ENCODE results near the gene SETD3. TPM values are rescaled to one million over a fixed set of nuclear protein-coding genes. Genes with fewer than 3 reads are reported as not detected.

Gene SETD3
- total and polyA plus RNA-seq, 4 donors: 36.4 to 60.9 (median 49.7) TPM

DNA sequence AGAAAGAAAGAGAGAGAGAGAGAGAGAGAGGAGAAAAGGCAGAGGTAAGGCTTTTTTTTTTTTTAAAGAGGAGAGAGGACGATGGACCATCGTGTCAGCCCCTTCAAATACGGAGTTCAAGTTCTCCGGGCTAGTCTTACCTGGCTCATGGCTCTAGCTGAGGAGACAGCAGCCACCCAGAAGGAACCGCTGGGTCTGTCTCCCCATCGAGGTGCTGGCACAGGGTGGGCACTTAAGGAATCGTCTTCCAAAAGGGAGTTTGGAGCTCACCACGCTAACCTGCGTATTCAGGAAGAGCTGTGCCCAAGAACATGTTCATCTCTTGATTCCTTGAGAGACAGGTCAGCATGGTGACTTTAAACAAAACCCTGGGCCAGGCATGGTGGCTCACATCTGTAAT, 102.7 kb downstream of the SETD3 start:
- TF ChIP-seq, protein P1, sequence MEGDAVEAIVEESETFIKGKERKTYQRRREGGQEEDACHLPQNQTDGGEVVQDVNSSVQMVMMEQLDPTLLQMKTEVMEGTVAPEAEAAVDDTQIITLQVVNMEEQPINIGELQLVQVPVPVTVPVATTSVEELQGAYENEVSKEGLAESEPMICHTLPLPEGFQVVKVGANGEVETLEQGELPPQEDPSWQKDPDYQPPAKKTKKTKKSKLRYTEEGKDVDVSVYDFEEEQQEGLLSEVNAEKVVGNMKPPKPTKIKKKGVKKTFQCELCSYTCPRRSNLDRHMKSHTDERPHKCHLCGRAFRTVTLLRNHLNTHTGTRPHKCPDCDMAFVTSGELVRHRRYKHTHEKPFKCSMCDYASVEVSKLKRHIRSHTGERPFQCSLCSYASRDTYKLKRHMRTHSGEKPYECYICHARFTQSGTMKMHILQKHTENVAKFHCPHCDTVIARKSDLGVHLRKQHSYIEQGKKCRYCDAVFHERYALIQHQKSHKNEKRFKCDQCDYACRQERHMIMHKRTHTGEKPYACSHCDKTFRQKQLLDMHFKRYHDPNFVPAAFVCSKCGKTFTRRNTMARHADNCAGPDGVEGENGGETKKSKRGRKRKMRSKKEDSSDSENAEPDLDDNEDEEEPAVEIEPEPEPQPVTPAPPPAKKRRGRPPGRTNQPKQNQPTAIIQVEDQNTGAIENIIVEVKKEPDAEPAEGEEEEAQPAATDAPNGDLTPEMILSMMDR (IDR thresholded peaks at IDR 0.05; ENCODE audit: control extremely low read depth, extremely low read depth): no peak
- peaks cover 0 to 3% (median 0%) of the 10 kb centered on the region in 5 donors for H3K4me1 ChIP-seq (ENCODE audit: control insufficient read depth in 5 of 5, insufficient read depth in 5 of 5, low read length in 5 of 5)
- no peak overlapping the region for H3K27ac ChIP-seq (ENCODE audit: low read depth in 1 of 2, low read length in 1 of 2)
- 82 to 89% methylated on average over 9 of the region's 9 CpGs for WGBS, 2 donors
- no peak overlapping the region for H3K4me3 ChIP-seq
- no peaks in the 10 kb centered on the region for H3K36me3 ChIP-seq (ENCODE audit: control insufficient read depth in 4 of 4, insufficient read depth in 4 of 4, low read length in 4 of 4)
- no peaks in the 10 kb centered on the region for H3K9me3 ChIP-seq (ENCODE audit: control insufficient read depth in 4 of 4, insufficient read depth in 3 of 4, low read length in 3 of 4)
- peaks cover 0 to 3% (median 0%) of the 10 kb centered on the region in 3 donors for H3K27me3 ChIP-seq (ENCODE audit: control insufficient read depth in 3 of 3, insufficient read depth in 3 of 3, low read length in 2 of 3)
- ATAC-seq (ENCODE audit: insufficient read depth, low FRiP score) (no peak), DNase-seq (no peak)
- no peak overlapping the region for H3K9ac ChIP-seq (ENCODE audit: insufficient read depth in 1 of 2, low read length in 2 of 2)

DNA sequence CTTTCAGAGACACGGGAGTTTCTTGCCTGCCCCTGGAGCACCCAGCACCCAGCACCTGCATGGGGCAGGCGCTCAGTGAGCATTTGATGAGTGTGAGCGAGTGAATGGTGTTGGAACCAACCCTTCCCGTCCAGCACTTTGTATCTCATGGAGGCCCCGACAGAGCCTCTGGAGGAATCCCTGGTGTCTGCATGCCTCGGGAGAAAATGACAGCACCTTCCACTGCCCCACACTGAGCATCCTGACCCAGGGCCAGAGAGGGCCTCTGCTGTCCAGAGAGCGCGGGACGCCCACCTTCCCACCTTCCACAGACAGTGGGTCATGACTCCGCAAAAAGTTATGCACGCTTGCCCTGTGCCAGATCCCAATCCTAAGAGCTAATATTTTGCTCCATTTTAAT, 105.7 kb downstream of the SETD3 start:
- ATAC-seq (ENCODE audit: insufficient read depth, low FRiP score) (no peak), DNase-seq (no peak)
- peaks cover 0 to 3% (median 0%) of the 10 kb centered on the region in 5 donors for H3K4me1 ChIP-seq (ENCODE audit: control insufficient read depth in 5 of 5, insufficient read depth in 5 of 5, low read length in 5 of 5)
- no peak overlapping the region for H3K9ac ChIP-seq (ENCODE audit: insufficient read depth in 1 of 2, low read length in 2 of 2)
- H3K27ac ChIP-seq (ENCODE audit: low read depth in 1 of 2, low read length in 1 of 2): no peak overlapping the region
- H3K4me3 ChIP-seq: no peak overlapping the region
- H3K9me3 ChIP-seq (ENCODE audit: control insufficient read depth in 4 of 4, insufficient read depth in 3 of 4, low read length in 3 of 4): peaks cover 0 to 2% (median 0%) of the 10 kb centered on the region in 4 donors
- H3K36me3 ChIP-seq (ENCODE audit: control insufficient read depth in 4 of 4, insufficient read depth in 4 of 4, low read length in 4 of 4): no peaks in the 10 kb centered on the region
- H3K27me3 ChIP-seq (ENCODE audit: control insufficient read depth in 3 of 3, insufficient read depth in 3 of 3, low read length in 2 of 3): no peaks in the 10 kb centered on the region
- TF ChIP-seq, protein P1 (IDR thresholded peaks at IDR 0.05; ENCODE audit: control extremely low read depth, extremely low read depth): no peak
- 82 to 92% methylated on average over 11 of the region's 11 CpGs for WGBS, 2 donors

DNA sequence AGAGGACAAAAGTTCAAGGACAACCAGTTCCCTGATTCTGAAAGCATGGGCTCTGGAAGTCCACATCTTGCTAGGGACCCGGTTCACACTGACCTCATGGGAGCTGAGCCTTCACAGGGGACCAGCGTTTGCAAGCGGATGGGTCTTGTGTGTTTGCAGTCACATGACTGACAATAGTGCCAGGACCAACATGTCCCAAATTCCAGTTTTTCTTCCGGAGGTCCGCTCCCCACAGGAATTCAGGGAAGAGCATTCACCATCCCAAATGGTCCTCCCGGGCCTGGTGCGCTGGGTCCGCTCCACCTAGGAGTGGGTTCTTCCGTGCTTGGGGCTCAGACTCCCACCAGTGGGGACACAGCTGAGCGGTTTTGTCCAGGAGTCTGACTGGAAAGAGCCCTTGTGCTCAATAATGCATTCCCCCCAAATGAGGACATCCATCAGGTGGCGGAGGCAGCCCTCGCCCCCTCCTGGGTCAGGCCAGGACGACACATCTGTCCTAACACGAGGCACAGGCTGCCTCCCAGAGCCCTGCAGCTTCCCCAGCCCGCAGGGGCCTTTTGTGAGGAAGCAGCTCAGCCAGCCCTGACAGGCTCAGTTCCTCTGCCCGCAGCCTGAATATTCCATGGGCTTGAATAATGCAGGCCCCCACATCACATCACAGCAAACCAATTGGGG, 116.9 kb downstream of the SETD3 start:
- TF ChIP-seq, protein P1 (IDR thresholded peaks at IDR 0.05; ENCODE audit: control extremely low read depth, extremely low read depth): no peak
- Histone ChIP-seq H3K27ac (ENCODE audit: low read depth in 1 of 2, low read length in 1 of 2) (no peak overlapping the region), H3K27me3 (ENCODE audit: control insufficient read depth in 3 of 3, insufficient read depth in 3 of 3, low read length in 2 of 3) (no peaks in the 10 kb centered on the region), H3K4me1 (ENCODE audit: control insufficient read depth in 5 of 5, insufficient read depth in 5 of 5, low read length in 5 of 5) (no peaks in the 10 kb centered on the region), H3K9ac (ENCODE audit: insufficient read depth in 1 of 2, low read length in 2 of 2) (no peak overlapping the region), H3K9me3 (ENCODE audit: control insufficient read depth in 4 of 4, insufficient read depth in 3 of 4, low read length in 3 of 4) (no peaks in the 10 kb centered on the region), H3K36me3 (ENCODE audit: control insufficient read depth in 4 of 4, insufficient read depth in 4 of 4, low read length in 4 of 4) (no peaks in the 10 kb centered on the region), H3K4me3 (no peak overlapping the region)
- DNase-seq (no peak), ATAC-seq (ENCODE audit: insufficient read depth, low FRiP score) (no peak)
- 76 to 81% methylated on average over 16 of the region's 16 CpGs for WGBS, 2 donors

DNA sequence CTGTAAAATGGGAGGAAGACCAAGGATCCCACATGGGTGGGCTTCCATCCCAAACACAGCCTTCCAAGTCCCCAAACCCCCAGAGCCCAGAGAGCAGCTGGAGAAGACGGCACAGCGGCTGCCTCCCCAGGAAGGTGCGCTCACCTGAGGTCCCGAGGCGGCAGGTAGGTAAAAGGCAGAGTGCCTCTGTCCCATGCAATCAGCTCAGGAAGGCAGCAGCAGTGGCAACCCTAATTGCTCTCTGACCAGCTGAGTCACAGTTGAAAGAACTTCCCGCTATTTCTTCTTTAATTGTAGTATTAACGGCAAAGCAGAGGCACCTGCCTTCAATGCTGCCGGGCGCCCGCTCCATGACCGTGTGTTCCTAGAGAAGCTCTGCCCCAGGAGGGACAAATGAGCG, 117.6 kb downstream of the SETD3 start:
- ATAC-seq (ENCODE audit: insufficient read depth, low FRiP score) (no peak), DNase-seq (no peak)
- Histone ChIP-seq H3K4me1 (ENCODE audit: control insufficient read depth in 5 of 5, insufficient read depth in 5 of 5, low read length in 5 of 5) (no peaks in the 10 kb centered on the region), H3K27me3 (ENCODE audit: control insufficient read depth in 3 of 3, insufficient read depth in 3 of 3, low read length in 2 of 3) (no peaks in the 10 kb centered on the region), H3K9ac (ENCODE audit: insufficient read depth in 1 of 2, low read length in 2 of 2) (no peak overlapping the region), H3K9me3 (ENCODE audit: control insufficient read depth in 4 of 4, insufficient read depth in 3 of 4, low read length in 3 of 4) (no peaks in the 10 kb centered on the region), H3K27ac (ENCODE audit: low read depth in 1 of 2, low read length in 1 of 2) (no peak overlapping the region), H3K4me3 (no peak overlapping the region), H3K36me3 (ENCODE audit: control insufficient read depth in 4 of 4, insufficient read depth in 4 of 4, low read length in 4 of 4) (no peaks in the 10 kb centered on the region)
- TF ChIP-seq, protein P1 (IDR thresholded peaks at IDR 0.05; ENCODE audit: control extremely low read depth, extremely low read depth): no peak
- 90 to 94% methylated on average over 12 of the region's 12 CpGs for WGBS, 2 donors

Data from lung (tissue), 12 donors.